ENCODE measurements around the gene LY86.
"Not testable (repeated sequence)": the region's sequence is repeated elsewhere in the genome, so short reads cannot be mapped to it uniquely, and the experiment has no call there.

Gene LY86

DNA sequence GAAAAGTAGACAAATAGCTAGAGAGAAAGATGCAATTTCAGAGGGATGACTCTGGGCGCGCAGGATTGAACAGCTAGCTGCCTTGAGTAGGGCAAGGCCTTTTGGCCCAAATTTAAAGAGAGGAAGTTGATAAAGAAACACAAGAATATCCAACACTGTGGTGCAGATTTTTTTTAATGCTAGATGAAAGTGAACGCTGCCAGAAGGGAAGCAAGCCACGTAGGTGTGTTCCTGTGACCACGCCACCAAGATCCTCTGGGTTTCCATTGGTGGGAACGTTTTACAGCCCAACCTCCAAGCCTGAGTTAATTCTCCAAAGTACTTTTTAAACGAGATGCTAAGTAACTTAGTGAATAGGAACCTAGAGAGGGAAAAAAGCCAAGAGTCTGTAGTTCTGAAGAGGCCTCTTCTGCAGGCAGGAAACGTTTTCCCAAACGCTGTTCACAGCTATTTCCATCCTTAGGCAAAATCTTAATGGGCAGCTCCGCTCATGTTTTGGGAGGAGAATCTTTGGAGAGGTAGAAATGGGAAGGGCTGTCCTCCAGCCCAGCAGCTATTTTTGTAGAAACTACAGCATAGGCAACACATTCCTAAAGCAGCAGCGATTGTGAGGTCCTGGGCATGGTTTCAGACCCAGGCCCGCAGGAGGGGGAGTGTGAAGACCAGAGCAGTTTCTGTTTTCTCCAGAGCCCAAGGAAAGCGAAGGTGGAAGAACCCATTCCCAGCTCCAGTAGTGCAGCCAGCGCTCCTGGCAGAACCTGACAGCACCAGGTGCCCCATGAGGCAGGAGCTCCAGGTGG, 8.2 kb downstream of the LY86 start:
- no peak for DNase-seq (ENCODE audit: low read depth)

DNA sequence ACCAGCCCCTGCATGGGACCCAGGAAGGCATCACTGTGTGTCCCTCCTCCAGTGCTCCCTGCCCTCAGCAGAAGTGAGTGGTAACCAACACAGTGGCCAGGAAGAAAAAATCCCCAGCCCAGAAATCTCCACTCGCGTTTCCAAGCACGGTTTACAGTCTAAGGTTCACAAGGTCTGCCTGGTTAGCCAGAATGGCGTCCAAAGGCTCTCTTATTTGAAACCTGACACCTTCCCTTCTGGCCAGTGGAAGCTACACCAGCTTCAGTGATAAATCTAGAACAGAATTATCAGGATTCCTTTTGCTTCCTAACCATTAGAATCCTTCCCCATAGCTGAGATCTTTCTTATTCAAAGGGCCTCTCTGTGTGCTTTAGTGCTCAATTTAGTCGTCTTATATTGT, 9.2 kb downstream of the LY86 start:
- no peak for DNase-seq (ENCODE audit: low read depth)

DNA sequence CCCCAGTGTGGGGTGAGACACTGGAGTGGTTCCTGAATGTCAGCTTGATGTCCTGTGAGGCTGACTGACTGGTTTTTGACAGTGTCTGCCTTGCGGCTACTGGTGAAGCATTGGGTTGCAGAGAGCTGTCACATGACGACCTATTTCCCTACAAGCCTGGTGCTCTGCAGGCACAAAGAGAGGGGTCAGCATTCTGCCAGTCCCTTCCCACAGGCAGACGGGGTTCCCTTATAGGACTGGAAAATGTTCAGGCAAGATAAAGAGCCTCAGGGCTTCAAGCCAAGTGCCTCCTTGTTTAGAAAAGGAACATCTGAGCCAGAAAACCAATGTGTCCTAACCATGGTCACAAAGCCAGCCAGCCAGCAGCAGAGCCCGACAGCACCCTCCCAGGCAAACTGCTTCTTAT, 11.0 kb downstream of the LY86 start:
- DNase-seq (ENCODE audit: low read depth) = no peak

DNA sequence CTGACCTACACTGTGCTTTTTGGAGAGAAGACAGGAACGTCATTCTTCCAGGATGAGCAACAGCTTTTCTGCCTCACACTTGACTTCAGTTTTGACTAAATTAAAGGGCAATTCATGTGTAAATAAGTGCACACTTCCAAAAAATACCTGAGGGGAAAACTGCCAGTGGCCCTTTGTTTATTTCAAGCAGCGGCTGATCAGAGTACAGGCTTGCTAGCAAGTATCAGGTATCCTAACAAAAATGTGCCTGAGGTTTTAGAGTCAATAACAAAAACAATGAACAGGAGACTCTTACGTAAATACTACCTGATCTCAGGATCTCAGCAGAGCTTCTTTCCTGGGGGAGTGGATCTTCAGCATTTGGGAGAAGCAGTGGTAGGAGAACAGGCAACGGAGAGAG, 12.4 kb downstream of the LY86 start:
- no peak for DNase-seq (ENCODE audit: low read depth)

DNA sequence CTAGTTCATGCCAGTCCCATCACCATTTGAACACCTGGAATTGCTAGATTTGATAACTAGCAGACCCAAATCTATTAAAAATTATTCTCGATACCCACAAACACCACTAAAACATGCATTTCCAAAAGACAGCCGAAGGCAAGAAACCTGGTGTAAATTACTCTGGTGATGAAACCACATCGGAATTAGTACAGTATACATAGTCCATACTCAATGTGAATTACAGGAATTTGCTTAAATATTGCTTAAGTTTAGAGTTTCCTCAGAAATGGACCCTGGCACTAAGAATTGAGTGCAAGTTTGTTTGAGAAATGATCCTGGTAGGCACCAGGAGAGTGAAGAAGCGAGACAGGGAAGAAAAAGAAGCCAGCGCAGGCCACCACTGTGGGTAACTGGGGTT, 13.7 kb downstream of the LY86 start:
- no peak for DNase-seq (ENCODE audit: low read depth)

DNA sequence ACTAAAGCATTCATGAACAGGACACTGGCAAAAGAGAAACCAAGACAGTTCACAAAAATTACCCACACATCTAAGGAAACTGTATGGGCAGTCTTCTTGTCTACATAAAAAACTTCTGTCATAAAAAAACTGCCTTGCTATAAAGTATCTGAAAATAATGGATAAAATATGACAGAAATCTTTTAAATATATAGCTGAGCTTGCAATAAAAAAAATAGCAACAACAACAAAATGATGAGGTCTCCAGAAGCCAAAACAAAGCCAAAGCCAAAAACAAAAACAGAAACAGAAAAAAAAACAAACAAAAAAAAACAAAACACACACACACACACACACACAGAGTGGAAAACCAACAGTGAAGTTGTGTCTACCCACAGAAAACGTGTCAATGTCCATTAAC, 14.8 kb downstream of the LY86 start:
- DNase-seq (ENCODE audit: low read depth) = no peak

DNA sequence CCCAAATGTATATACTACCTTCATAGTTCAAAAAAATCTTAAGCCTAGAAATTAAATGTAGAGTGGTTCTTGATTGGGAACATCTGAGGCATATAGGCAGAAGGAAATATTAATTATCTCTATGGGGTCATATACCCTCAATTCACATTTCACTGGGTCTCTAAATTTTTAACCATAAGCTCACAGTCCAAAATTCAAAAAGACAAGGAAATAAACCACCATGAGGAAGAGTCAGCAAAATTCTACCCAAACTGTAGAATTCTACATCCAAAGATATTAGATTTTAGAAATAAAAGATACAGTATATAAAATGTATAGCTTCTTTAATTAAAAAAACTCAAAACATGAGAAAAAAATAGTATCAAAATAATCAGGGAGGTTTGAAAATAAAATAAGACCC, 15.5 kb downstream of the LY86 start:
- DNase-seq (ENCODE audit: low read depth) = no peak

DNA sequence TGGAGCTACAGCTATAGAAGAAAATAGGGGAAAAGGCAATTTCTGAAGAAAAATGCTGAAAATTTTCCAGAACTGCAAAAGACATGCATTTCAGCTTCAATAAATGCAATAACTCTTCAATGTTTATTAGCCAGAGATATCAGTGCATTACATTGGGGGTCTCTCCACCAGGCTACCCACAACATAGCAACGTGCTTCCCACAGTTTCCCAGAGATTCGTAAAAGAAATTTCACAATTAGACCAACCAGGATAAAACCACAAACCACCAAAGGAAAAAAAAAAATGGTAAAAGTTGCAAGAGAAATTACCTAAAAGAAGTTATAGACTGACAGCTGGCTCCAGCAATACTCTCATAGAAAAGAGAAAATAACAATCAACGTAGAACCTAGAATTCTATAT, 16.0 kb downstream of the LY86 start:
- DNase-seq (ENCODE audit: low read depth) = no peak

DNA sequence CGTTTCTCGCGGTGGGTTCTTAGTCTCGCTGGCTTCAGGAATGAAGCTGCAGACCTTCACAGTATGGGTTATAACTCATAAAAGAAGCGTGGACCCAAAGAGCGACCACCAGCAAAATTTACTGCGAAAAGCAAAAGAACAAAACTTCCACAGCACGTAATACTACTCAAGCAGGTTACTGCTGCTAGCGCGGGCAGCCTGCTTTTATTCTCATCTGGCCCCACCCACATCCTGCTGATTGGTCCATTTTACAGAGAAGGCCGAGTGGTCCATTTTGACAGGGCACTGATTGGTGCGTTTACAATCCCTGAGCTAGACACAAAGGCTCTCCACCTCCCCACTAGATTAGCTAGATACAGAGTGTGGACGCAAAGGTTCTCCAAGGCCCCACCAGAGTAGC, 17.4 kb downstream of the LY86 start:
- DNase-seq (ENCODE audit: low read depth) = no peak

DNA sequence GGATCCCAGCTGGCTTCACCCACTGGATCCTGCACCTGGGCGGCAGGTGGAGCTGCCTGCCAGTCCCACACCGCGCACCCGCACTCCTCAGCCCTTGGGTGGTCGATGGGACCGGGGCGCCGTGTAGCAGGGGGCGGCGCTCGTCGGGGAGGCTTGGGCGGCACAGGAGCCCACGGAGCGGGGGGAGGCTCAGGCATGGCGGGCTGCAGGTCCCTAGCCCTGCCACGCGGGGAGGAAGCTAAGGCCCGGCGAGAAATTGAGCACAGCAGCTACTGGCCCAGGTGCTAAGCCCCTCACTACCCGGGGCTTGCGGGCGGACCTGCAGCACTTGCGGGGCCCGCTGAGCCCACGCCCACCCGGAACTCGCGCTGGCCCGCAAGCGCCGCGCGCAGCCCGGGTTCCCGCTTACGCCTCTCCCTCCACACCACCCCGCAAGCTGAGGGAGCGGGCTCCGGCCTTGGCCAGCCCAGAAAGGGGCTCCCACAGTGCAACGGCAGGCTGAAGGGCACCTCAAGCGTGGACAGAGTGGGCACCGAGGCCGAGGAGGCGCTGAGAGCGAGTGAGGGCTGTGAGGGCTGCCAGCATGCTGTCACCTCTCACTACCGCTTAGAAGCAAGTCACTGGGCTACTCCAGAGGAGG, 18.0 kb downstream of the LY86 start:
- not testable (repeated sequence) for DNase-seq (ENCODE audit: low read depth)

DNA sequence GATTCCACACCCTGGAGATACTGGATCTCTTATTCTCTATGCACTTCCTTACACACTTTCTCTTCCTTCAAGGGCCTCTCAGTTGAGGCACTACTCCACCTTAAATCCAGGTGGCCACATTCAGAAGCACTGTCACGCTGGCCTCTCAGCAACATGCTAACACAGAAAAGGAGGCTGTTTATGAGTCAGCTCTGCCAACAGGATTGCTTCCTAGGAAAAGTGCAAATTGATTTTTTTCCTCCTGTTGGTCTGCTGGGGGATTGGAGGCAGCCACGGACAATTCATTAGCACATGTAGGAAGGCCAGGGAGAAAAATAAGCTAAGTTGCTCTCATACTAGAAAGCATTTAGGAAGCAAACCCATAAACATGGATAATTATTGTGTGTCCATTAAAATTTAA, 20.9 kb downstream of the LY86 start:
- no peak for DNase-seq (ENCODE audit: low read depth)

DNA sequence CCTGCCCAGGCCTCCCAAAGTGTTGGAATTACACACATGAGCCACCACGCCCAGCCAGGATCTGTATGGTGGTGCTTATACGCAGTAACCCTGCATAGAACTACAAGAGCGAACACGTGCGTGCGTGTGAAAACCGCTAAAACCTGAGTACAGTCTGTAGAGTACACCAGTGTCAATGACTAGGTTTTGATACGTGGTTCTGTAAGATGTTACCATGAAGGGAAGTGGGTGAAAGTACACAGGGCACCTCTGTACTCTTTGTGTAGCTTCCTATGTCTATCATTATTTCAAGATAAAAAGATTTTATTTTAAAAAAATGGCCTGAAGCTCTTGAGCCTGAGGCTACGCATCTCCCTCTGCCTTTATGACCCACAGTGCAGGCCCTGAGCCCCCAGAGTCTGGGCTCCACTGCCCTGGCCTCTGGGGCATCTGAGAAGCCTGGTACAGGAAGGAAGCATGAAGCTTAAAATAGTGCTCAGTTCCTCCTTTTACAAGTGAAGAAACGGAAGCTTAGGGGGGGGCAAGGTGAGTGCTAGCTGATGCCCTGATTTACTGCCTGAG, 21.6 kb downstream of the LY86 start:
- DNase-seq (ENCODE audit: low read depth) = no peak

DNA sequence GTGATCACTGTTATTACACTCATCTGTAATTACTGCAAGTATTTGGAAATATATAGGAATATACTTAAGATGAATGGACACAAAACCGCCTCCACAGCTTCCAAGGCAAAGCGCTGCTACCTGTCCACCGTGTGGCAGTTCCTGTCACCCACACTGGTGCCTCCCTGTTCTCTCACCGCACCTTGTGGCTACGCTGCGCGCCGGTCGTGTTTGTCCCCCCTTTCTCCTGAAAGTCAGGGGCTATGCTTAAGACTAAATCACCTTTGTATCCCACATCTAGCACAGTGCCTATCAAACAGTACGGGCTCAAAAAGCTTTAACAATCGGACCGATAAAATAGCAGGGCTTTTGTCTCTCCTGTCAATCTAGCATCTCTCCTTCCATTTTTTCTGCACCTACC, 23.0 kb downstream of the LY86 start:
- DNase-seq (ENCODE audit: low read depth) = no peak

DNA sequence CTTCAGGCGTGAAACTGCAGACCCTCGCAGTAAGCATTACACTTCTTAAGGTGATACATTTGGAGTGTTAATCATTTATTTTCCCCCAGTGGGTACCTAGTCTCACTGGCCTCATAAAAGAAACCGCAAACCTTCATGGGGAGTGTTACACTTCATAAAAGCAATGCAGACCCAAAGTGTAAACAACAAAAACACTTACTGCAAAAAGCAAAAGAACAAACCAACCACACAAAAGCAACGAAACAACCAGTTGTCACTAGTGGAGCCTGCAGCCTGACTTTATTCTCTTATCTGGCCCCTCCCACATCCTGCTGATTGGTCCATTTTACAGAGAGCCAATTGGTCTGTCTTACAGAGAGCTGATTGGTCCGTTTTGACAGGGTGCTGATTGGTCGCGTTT, 23.8 kb downstream of the LY86 start:
- no peak for DNase-seq (ENCODE audit: low read depth)

DNA sequence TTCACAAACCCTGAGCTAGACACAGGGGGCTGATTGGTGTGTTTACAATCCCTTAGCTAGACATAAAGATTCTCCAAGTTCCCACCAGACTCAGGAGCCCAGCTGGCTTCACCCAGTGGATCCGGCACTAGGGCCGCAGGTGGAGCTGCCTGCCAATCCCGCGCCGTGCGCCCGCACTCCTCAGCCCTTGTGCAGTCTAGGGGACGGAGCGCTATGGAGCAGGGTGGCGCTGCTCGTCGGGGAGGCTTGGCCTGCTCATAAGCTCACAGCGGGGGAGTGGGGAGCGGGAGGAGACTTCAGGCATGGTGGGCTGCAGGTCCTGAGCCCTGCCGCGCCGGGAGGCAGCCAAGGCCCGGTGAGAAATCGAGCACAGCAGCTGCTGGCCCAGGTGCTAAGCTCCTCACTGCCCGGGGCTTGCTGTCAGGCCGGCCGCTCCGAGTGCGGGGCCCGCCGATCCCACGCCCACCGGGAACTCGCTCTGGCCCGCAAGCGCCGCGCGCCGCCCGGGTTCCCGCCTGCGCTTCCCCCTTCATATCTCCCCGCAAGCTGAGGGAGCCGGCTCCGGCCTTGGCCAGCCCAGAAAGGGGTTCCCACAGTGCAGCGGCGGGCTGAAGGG, 24.7 kb downstream of the LY86 start:
- not testable (repeated sequence) for DNase-seq (ENCODE audit: low read depth)

DNA sequence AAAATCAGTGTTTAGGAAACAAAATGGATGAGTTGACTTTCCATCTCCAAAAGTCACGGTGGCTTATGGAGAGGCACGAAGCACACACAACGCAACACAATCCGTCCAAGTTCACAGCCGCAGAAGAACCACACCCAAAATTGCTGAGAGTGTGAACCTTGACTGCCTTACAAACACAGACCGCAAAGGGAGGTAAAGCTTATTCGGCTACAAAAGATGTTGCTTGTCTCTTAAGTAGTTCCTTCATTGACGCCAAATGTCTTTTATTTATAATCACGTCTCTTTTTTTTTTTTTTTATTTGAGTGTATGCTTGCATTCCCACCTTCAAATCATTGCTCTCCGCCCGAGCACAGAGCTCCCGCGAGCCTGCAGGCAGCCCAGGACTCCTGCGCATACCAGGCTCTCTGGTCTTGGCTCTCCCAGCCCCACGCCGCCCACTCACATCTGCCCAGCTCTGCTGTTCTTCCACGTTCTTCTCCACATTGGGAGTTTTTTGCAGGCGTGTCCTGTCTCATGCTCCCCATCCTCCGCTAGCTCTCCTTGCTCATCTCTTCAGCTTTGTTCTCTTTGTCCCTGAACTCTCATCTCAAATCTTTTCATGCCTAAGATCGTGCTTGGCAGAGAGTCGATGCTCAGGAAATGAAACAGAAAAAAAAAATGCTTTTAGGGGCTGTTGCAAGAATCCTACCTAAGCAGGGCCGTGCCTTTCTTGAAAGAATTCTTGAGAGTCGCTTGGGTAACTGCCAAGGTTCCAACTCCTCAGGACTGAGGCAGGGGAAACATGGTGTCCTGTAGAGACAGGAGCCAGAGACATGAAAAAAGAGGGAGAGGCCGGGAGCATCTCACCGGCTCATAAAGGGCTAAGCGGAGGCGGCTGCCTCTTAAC, 25.8 kb downstream of the LY86 start:
- no peak for DNase-seq (ENCODE audit: low read depth)

DNA sequence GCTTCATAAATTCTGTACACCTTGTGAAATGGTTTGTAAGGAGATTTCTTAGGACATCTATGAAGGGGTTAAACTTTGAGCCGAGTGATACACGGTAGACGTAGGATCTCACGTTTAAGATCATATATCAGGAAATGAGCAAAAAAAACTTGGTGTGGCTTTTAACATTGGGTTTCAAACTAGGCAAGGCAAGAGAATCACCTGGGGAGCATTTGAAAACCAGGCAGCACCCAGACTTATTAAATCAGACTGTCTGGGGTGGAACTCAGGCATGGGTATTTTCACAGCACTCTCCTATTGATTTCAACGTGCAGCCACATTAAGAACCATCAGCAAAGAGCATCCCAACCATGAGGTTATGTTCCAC, 26.4 kb downstream of the LY86 start:
- no peak for DNase-seq (ENCODE audit: low read depth)

DNA sequence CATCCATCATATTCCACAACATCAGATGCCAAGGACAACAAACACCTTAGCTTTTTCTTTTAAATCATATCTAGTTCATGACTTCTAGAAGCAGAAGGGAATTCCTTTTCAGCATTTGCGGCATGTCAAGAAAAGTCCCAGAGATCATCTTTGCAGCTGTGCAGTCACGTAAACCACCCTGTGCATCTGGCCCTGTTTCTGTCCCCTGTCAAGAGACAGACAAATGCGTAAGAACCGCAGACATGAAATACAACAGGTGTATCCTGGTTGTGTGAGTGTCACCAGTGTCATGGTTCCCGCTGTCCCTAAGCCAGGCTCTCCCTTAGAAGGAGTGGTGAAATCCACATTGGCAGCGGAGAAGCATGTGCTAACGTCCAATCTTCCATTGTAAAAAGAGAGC, 28.1 kb downstream of the LY86 start:
- DNase-seq (ENCODE audit: low read depth) = no peak

DNA sequence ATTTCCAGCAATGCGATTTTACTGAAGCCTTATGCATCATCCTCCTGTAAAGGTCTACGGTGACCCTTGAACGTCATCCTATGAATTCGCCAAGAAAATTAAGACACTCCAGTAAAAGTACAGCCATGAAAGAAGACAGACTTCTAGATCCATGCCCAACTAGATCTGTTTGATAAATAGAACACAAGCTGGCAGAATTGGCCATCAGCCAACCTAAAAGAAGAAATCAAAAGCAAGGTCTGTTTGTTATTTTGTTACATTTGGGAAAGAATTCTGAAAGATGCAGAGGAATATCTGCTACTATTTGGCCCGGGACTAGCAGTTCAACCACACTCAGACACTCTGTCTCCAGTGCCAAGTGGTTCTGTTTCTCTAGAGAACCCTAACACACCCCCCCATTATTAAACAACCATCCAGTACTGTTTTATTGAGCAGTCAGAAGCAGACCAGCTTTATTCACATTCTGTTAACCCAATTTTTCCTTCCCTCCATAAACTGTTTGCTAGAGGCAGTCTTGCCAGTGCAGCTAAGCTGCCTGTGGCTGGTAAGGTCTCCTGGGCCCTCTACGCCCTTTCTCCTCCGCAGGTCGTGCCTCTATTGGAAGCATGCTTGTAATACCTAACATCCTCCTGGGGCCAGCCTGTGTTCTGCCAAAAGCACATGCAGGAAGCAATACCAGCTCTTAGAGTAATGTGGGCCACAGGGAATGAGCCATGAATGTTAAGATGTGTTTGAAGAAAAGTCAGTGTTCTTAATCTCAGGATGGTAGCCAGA, 30.7 kb downstream of the LY86 start:
- DNase-seq (ENCODE audit: low read depth) = no peak

DNA sequence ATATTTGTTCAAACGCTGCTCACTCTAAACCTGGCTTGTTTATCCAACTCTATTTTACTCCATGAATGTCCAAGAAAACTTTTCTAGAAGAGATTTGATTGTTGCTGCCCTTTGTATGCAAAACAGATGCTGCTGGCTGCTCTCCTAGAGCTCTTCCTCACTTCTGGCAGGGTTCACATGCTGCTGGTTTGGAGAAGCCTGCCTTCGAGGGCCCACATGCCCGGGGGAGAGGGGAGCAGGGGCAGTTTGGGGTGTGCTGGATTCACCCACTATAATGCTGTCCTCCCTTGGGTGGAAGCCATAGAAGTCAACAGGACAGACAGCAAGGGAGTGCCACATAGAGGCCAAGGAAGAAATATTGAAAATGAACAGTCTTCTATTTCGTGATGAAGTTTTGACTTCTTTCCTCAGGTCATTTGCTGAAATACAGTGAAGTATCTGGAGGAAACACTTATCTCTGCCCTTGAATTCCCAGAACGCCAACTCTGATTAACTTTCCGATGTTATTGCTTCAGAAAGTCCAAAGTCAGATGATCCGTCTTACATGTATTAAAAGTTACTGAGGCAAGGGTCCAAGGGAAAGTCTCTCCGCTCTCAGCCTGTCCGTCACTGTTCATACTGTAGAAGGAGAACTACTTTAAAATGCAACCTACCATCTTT, 32.4 kb downstream of the LY86 start:
- DNase-seq (ENCODE audit: low read depth) = no peak

DNA sequence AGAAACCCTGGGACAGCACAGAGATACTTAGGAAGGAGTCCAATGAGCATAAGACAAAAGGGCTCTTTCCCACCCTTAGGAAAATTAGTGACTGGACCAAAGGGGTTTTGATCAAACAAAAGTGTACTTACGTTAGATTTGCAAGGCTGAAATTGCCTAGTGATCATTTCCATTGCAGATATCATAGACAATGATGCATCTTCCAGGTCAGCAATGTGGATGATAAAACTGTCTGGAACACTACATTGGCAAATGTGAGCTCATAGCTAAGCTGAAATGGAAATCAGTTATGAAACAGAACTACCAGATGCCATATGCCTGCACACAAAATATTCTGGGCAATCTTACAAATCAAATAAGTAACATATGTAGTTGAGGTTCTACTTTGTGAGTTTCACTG, 34.0 kb downstream of the LY86 start:
- DNase-seq (ENCODE audit: low read depth) = no peak

Measured in activated T-helper 9 cell treated with anti-CD3 and anti-CD28 coated beads, Interleukin-2, amount 50 U/mL, for 16 hours (primary cell).